ENCODE data around the gene ZC3H12A. TPM values are rescaled to one million over a fixed set of nuclear protein-coding genes. Genes with fewer than 3 reads are reported as not detected.
"Not testable (repeated sequence)": the region's sequence is repeated elsewhere in the genome, so short reads cannot be mapped to it uniquely, and the experiment has no call there.

Gene ZC3H12A
- total RNA-seq, 2 experiments from 2014 or later = 29.0 to 33.6 TPM

DNA sequence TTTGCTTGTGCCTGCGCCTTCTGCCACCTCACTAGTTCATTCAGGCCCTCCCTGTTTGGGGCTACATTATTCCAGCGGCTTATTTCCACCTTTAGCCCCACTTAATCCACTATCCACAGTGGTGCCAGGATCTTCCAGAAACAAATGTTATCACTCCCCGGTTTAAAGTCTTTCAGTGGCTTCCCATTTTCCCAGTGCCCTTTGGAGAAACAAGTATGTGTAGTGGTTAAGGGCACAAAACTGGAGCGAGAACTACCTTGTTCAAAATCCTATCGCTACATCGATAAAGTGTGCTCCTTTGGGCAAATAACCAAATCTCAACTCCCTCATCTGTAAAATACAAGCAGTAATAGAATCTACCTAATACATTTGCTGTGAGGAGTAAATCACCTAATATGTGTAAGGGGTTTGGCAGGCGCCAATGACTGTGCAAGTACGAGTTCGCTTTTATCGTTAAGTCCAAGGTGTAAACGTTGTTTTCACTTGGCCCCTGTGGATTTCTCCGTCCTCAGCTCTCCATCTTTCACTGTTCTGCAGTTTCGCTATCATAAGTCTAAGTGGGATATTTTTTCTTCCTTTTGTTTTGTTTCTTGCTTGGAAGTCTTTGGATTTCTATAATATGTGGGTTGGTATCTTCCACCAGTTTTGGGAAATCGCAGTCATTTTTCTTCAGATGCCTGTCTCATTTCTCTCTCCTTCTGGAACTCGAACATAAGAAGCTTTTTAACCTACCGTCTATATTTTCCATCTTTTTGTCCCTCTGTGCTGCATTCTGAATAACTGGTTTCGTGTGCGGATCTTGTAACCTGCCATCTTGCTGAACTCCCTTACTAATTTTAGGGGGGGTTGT is 41.0 kb downstream of the ZC3H12A start:
- no peak for DNase-seq
- H3K27ac Mint-ChIP-seq = peak overlapping the region; percentile 95
- H3K27me3 Mint-ChIP-seq (ENCODE audit: low read depth) = no peaks in the 10 kb centered on the region
- peak overlapping the region; percentile 91 for H3K4me3 Mint-ChIP-seq
- intact Hi-C loops (cut with micrococcal nuclease) = loop anchor here (10.0 kb wide), 1 partner anchor 1361 kb away; the partner anchor contains the start of gene MAP7D1
- H3K4me1 Mint-ChIP-seq (ENCODE audit: low read depth) = peaks cover 44% of the 10 kb centered on the region
- peaks cover 8% of the 10 kb centered on the region for H3K36me3 Mint-ChIP-seq (ENCODE audit: low read depth)
- no peaks in the 10 kb centered on the region for H3K9me3 Mint-ChIP-seq
- CTCF ChIA-PET = interaction anchor here (0.9 to 1.7 kb wide), 12 partner anchors 12 to 169 kb away, joined by 3 to 4 read pairs (median 4); no protein-coding TSS in a partner anchor

GRCh38 chr1:37517569-37517968 is 43.2 kb downstream of the ZC3H12A start:
- no peak for DNase-seq
- intact Hi-C loops (cut with micrococcal nuclease) = loop anchor here (10.0 kb wide), 1 partner anchor 1363 kb away; the partner anchor contains the start of gene MAP7D1
- H3K27ac Mint-ChIP-seq = no peak overlapping the region
- peaks cover 4% of the 10 kb centered on the region for H3K36me3 Mint-ChIP-seq (ENCODE audit: low read depth)
- no peaks in the 10 kb centered on the region for H3K27me3 Mint-ChIP-seq (ENCODE audit: low read depth)
- no peaks in the 10 kb centered on the region for H3K9me3 Mint-ChIP-seq
- H3K4me1 Mint-ChIP-seq (ENCODE audit: low read depth) = peaks cover 34% of the 10 kb centered on the region
- H3K4me3 Mint-ChIP-seq = no peak overlapping the region
- CTCF ChIA-PET = no interaction called here

GRCh38 chr1:37518241-37518640 is 43.9 kb downstream of the ZC3H12A start:
- H3K27me3 Mint-ChIP-seq (ENCODE audit: low read depth); CTCF ChIA-PET; H3K36me3 Mint-ChIP-seq (ENCODE audit: low read depth); DNase-seq; H3K9me3 Mint-ChIP-seq; H3K4me3 Mint-ChIP-seq: not testable (repeated sequence)
- intact Hi-C loops (cut with micrococcal nuclease) = loop anchor here (10.0 kb wide), 1 partner anchor 1363 kb away; the partner anchor contains the start of gene MAP7D1
- Mint-ChIP-seq H3K27ac (peak overlapping the region; percentile 87), H3K4me1 (ENCODE audit: low read depth) (peaks cover 28% of the 10 kb centered on the region)

GRCh38 chr1:37518929-37519328 is 44.5 kb downstream of the ZC3H12A start:
- Mint-ChIP-seq H3K4me1 (ENCODE audit: low read depth) (peaks cover 23% of the 10 kb centered on the region), H3K4me3 (peak overlapping the region; percentile 77), H3K27ac (peak overlapping the region; percentile 87)
- peak; percentile 59 for DNase-seq
- H3K9me3 Mint-ChIP-seq; H3K27me3 Mint-ChIP-seq (ENCODE audit: low read depth); CTCF ChIA-PET; H3K36me3 Mint-ChIP-seq (ENCODE audit: low read depth): not testable (repeated sequence)
- intact Hi-C loops (cut with micrococcal nuclease) = loop anchor here (10.0 kb wide), 1 partner anchor 1364 kb away; the partner anchor contains the start of gene MAP7D1

DNA sequence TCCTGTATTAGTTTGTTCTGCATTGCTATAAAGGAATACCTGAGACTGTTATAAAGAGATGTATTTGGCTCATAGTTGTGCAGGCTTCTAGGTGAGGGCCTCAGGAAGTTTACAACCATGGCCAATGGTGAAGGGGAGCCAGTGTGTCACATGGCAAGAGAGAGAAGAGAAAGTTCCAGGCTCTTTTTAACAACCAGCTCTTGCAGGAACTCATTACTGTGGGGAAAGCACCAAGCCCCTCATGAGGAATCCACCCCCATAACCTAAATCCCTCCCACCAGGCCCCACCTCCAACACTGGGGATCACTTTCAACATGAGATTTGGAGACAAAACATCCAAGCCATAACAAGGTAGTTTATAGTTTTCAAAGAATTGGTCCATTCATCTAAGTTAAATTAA is 45.2 kb downstream of the ZC3H12A start:
- H3K4me1 Mint-ChIP-seq (ENCODE audit: low read depth) = peaks cover 23% of the 10 kb centered on the region
- H3K36me3 Mint-ChIP-seq (ENCODE audit: low read depth) = peaks cover 2% of the 10 kb centered on the region
- H3K9me3 Mint-ChIP-seq = peaks cover 7% of the 10 kb centered on the region
- intact Hi-C loops (cut with micrococcal nuclease) = loop anchor here (10.0 kb wide), 1 partner anchor 1365 kb away; the partner anchor contains the start of gene MAP7D1
- no peaks in the 10 kb centered on the region for H3K27me3 Mint-ChIP-seq (ENCODE audit: low read depth)
- CTCF ChIA-PET = no interaction called here
- H3K27ac Mint-ChIP-seq = peak overlapping the region; percentile 87
- peak; percentile 47 for DNase-seq
- H3K4me3 Mint-ChIP-seq = peak overlapping the region; percentile 77

GRCh38 chr1:37529888-37530287 is 55.5 kb downstream of the ZC3H12A start:
- intact Hi-C loops (cut with micrococcal nuclease); H3K9me3 Mint-ChIP-seq; H3K4me3 Mint-ChIP-seq; H3K27me3 Mint-ChIP-seq (ENCODE audit: low read depth); CTCF ChIA-PET; H3K4me1 Mint-ChIP-seq (ENCODE audit: low read depth); DNase-seq; H3K27ac Mint-ChIP-seq: not testable (repeated sequence)
- H3K36me3 Mint-ChIP-seq (ENCODE audit: low read depth) = peaks cover 12% of the 10 kb centered on the region

DNA sequence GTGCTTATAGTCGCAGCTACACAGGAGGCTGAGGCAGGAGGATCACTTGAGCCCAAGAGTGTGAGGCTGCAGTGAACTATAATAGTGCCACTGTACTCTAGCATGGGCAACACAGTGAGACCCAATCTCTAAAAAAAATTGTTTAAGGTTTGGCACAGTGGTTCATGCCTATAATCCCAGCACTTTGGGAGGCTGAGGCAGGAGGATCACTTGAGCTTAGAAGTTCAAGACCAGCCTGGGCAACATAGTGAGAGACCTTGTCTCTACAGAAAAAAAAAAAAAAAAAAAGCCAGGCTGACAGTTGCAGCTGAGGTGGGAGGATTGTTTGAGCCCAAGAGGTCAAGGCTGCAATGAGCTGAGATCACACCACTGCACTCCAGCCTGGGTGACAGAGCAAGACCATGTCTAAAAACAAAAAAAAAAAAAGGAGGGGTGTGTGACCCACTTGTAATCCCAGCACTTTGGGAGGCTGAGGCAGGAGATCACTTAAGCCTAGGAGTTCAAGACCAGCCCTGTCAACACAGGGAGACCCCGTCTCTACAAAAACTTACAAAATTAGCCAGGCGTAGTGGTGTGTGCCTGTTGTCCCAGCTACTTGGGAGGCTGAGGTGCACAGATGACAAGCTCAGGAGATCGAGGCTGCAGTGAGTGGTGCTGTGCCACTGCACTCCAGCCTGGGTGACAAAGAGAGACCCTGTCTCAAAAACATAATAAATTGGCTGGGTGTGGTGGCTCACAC is 58.2 kb downstream of the ZC3H12A start:
- H3K27ac Mint-ChIP-seq; DNase-seq; H3K27me3 Mint-ChIP-seq (ENCODE audit: low read depth); H3K9me3 Mint-ChIP-seq; H3K4me3 Mint-ChIP-seq; intact Hi-C loops (cut with micrococcal nuclease): not testable (repeated sequence)
- Mint-ChIP-seq H3K36me3 (ENCODE audit: low read depth) (peaks cover 18% of the 10 kb centered on the region), H3K4me1 (ENCODE audit: low read depth) (peaks cover 12% of the 10 kb centered on the region)
- CTCF ChIA-PET = interaction anchor here (0.5 kb wide), 1 partner anchor 174 kb away, joined by 3 read pairs; no protein-coding TSS in a partner anchor

GRCh38 chr1:37533317-37534093 is 59.1 kb downstream of the ZC3H12A start:
- Mint-ChIP-seq H3K9me3 (no peaks in the 10 kb centered on the region), H3K27me3 (ENCODE audit: low read depth) (no peaks in the 10 kb centered on the region), H3K27ac (no peak overlapping the region), H3K4me3 (no peak overlapping the region), H3K4me1 (ENCODE audit: low read depth) (peaks cover 15% of the 10 kb centered on the region), H3K36me3 (ENCODE audit: low read depth) (peaks cover 22% of the 10 kb centered on the region)
- intact Hi-C loops (cut with micrococcal nuclease) = no loop called here
- CTCF ChIA-PET = no interaction called here
- DNase-seq = no peak

Small RNA genes lying within 50 kb of the gene (microRNA-seq; reads per million reads assigned to microRNA genes)
- gene MIR5581 (ENCODE audit: borderline microRNAs expressed, borderline replicate concordance) (not detected), gene MIR6732 (ENCODE audit: borderline microRNAs expressed, borderline replicate concordance) (3.8 reads per million)

Other genes starting within 250 kb of the ZC3H12A start
- 10 to 100 TPM; 57.5 to 62.8 TPM for gene MEAF6, start 40.2 kb downstream of the ZC3H12A start, total RNA-seq
- 10 to 100 TPM; 14.3 to 15.3 TPM for gene SNIP1, start 79.7 kb downstream of the ZC3H12A start, total RNA-seq
- not detected for gene DNALI1, start 82.4 kb downstream of the ZC3H12A start, total RNA-seq
- gene GNL2, start 121.4 kb downstream of the ZC3H12A start, total RNA-seq = 10 to 100 TPM; 62.2 to 65.3 TPM
- gene RSPO1, start 160.3 kb downstream of the ZC3H12A start, total RNA-seq = not detected
- 10 to 100 TPM; 73.6 to 78.6 TPM for gene CDCA8, start 217.9 kb downstream of the ZC3H12A start, total RNA-seq

All from activated naive CD4-positive, alpha-beta T cell treated with anti-CD3 and anti-CD28 coated beads for 36 hours (primary cell).